Neural cell (in vitro differentiated cells): ENCODE measurements around the gene RLN3.

Experiments used
- CTCF ChIP-seq: fragments of 450-650 bp; IDR thresholded peaks from 2 replicates; pipeline ENCODE4 v1.5.1; 2014; ENCODE audit warnings: antibody characterized with exemption, mild to moderate bottlenecking, moderate library complexity; ENCODE audit not compliant: poor library complexity, severe bottlenecking
- EP300 ChIP-seq: fragments of 450-650 bp; conservative IDR thresholded peaks from 2 replicates; pipeline ENCODE4 v1.6.1; 2014; ENCODE audit warnings: antibody characterized with exemption, mild to moderate bottlenecking, moderate library complexity; ENCODE audit not compliant: poor library complexity, severe bottlenecking
- POLR2AphosphoS5 ChIP-seq: IDR thresholded peaks from 2 replicates; pipeline ENCODE4 v1.6.1; 2012
- RAD21 ChIP-seq: fragments of 450-650 bp; conservative IDR thresholded peaks from 2 replicates; pipeline ENCODE4 v1.6.1; 2014; ENCODE audit warnings: antibody characterized with exemption, mild to moderate bottlenecking, moderate library complexity
- SMC3 ChIP-seq: fragments of 450-650 bp; conservative IDR thresholded peaks from 2 replicates; pipeline ENCODE4 v1.6.1; 2014; ENCODE audit warnings: antibody characterized with exemption, mild to moderate bottlenecking, moderate library complexity; ENCODE audit not compliant: poor library complexity
- TAF1 ChIP-seq: IDR thresholded peaks from 2 replicates; pipeline ENCODE4 v1.6.1; 2012; ENCODE audit warnings: low read depth
- TF ChIP-seq, protein P1 (sequence below): IDR thresholded peaks from 2 replicates; pipeline ENCODE4 v1.6.1; 2012; ENCODE audit warnings: borderline replicate concordance

DNA sequence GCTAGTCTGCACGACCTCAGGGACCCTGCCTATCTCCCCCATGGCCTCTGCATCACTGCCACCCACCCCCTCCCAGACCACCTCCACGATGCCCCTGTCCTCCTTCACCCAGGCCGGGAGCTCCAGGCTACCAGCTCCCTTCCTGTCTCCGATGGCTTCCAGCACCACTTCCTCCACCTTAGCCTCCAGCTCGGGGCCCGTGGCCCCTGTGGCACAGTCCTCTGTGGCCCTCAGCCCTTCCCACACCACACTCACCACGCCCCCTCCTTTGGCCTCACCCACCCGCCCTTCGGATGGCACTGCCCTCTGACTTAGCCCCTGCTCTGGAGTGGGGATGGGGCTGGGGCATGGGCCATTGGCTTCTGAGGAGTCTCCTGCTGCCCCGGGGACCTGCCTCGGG, 26.8 kb downstream of the RLN3 start:
- no peak for TF ChIP-seq CTCF
- TF ChIP-seq, protein P1, sequence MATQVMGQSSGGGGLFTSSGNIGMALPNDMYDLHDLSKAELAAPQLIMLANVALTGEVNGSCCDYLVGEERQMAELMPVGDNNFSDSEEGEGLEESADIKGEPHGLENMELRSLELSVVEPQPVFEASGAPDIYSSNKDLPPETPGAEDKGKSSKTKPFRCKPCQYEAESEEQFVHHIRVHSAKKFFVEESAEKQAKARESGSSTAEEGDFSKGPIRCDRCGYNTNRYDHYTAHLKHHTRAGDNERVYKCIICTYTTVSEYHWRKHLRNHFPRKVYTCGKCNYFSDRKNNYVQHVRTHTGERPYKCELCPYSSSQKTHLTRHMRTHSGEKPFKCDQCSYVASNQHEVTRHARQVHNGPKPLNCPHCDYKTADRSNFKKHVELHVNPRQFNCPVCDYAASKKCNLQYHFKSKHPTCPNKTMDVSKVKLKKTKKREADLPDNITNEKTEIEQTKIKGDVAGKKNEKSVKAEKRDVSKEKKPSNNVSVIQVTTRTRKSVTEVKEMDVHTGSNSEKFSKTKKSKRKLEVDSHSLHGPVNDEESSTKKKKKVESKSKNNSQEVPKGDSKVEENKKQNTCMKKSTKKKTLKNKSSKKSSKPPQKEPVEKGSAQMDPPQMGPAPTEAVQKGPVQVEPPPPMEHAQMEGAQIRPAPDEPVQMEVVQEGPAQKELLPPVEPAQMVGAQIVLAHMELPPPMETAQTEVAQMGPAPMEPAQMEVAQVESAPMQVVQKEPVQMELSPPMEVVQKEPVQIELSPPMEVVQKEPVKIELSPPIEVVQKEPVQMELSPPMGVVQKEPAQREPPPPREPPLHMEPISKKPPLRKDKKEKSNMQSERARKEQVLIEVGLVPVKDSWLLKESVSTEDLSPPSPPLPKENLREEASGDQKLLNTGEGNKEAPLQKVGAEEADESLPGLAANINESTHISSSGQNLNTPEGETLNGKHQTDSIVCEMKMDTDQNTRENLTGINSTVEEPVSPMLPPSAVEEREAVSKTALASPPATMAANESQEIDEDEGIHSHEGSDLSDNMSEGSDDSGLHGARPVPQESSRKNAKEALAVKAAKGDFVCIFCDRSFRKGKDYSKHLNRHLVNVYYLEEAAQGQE, result no peak
- no peak for TF ChIP-seq POLR2AphosphoS5
- TF ChIP-seq SMC3, result no peak
- no peak for TF ChIP-seq EP300
- TF ChIP-seq RAD21, result no peak
- TF ChIP-seq TAF1, result no peak
